Activated effector memory CD4-positive, alpha-beta T cell treated with Interleukin-2 at 50 U/mL for 16 hours (primary cell): ENCODE data around the gene GNAT3.

ENCODE experiments used
- DNase-seq: peaks from one replicate; pipeline ENCODE4 v3.0.0-alpha.2; 2020

Gene GNAT3

DNA sequence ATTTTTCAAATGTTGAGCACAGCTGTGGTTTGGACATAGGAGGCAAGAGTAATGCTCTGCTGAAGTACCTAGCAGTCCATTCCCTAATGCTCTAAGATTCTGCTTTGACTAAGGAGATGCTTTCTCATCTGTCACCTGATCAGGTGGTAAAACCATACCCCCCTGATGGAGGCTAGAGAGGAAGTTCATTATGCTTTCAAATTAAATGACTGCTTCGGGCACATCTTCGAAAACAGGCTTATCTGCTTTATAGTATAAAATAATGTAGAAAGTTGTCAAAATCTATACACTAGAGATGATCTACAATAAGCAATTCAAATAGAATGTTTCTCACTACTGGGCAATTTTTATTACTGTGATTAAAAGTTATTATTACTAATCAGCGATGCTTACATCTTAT lies at the start of gene GNAT3:
GNAT3 (minus strand) TSS at position 101 of the 400 bp plus-strand sequence. CDS start 138 bp downstream, outside the sequence.
- no peak for DNase-seq

GRCh38 chr7:80558116-80558515 lies 46.3 kb upstream of the GNAT3 start:
- no peak for DNase-seq

GRCh38 chr7:80552031-80552694 lies 40.3 kb upstream of the GNAT3 start:
- DNase-seq, result no peak

DNA sequence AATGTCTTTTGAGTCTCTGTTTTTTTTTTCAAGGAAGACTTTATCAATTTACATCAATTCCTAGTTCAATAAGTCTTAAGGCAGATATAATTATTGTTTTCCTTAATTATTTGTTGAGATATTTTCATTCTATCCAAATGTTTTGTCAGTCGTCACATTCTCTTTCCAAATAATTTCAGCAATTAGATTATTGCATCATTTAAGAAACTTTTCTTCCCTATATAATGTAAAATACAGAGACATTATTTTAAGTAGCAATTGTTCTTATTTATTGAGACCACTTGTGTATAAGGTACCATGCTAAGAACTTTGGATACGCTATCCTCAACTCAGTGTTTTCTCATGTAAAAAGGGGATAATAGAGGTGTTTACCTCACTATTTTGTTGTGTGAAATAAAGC lies 38.1 kb upstream of the GNAT3 start:
- DNase-seq, result no peak

GRCh38 chr7:80548840-80549530 lies 37.1 kb upstream of the GNAT3 start:
- no peak for DNase-seq

GRCh38 chr7:80542398-80542797 lies 30.5 kb upstream of the GNAT3 start:
- no peak for DNase-seq

GRCh38 chr7:80540836-80541235 lies 29.0 kb upstream of the GNAT3 start:
- DNase-seq, result no peak

GRCh38 chr7:80537091-80537490 lies 25.2 kb upstream of the GNAT3 start:
- DNase-seq, result no peak

DNA sequence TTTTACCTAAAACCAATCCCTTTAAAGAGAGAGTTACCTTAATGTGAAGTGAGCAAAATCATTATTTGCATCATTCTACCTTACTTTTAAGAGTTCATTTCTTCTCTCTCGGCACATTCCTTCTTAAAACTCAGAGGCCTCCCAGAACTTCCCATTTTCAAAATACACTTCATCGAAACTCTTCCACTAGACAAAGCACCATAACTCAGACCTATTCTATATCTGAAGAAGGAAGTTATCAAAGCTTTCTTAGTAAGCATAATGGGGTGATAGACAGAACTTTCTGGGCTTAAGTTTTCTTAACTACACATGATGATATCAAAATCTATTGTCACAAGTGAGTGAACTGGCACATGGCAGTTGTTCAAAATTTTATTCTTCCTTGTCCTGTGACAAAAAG lies 24.6 kb upstream of the GNAT3 start:
- DNase-seq, result no peak

GRCh38 chr7:80533287-80533686 lies 21.4 kb upstream of the GNAT3 start:
- no peak for DNase-seq

DNA sequence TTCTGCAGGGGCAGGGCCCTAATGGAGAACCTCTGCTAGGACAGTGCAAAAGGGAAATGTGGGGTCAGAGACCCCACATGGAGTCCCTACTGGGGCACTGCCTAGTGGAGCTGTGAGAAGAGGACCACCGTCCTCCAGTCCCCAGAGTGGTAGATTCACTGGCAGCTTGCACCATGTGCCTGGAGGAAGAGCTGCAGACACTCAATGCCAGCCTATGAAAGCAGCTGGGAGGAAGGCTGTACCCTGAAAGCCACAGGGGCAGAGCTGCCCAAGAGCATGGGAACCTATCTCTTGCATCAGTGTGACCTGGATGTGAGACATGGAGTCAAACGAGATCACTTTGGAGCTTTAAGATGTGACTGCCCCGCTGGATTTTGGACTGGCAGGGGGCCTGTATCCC lies 20.3 kb upstream of the GNAT3 start:
- no peak for DNase-seq

DNA sequence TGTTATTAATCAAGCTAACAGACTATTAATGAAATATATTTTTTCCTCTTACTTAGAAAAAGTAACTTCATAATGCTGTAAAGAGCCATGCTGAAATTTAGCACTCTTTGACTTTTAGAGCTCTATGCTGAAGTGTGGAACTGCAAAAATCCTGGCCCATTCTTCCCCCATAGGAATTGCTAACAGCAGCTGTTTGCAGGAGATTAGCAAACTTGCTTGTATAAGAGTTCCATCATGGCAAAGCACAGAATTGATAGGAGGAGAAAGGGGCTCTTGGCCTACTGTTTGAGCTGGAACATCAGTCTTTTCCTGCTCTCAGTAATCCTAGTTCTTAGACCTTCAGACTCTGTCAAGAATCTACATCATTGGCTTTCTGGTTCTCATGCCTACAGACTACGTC lies 18.3 kb upstream of the GNAT3 start:
- DNase-seq, result no peak

DNA sequence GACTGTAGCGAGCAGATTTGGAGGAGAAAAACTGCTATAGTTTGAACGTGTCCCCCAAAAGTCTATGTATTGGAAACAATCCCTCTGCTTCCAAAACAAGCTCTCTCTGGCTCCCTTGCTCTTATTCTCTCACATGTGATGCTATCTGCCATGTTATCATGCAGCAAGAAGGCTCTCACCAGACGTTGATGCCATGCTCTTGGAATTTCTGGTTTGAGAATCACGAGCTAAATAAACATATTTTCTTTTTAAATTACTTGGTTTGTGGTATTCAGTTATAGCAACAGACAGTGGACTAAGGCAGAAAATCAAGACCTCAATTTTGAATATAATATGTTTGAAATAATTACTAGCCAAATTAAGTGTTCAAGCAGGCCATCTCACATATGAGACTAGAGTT lies 17.5 kb upstream of the GNAT3 start:
- DNase-seq, result no peak

GRCh38 chr7:80528689-80529088 lies 16.8 kb upstream of the GNAT3 start:
- DNase-seq, result no peak

- no peak for DNase-seq
These were observed 14.6 kb upstream of the GNAT3 start for GRCh38 chr7:80526472-80526871.

DNA sequence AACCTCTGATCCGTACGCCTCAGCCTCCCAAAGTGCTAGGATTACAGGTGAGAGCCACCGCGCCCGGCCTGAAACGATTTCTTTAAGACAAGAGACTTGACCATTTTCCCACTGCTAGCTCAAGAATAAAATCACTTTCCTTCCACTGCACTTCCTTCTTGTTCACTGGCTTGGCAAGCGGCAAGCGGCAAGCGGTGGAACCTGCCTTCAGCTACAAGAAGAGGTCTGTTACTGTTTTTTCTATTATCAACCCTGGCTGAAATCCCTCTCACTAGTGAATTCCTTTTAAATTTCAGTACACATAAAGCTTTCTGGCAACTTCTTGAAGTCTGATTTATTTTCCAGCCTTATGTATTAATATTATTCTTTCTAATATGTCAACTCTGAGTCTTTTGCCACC lies 12.8 kb upstream of the GNAT3 start:
- no peak for DNase-seq

DNA sequence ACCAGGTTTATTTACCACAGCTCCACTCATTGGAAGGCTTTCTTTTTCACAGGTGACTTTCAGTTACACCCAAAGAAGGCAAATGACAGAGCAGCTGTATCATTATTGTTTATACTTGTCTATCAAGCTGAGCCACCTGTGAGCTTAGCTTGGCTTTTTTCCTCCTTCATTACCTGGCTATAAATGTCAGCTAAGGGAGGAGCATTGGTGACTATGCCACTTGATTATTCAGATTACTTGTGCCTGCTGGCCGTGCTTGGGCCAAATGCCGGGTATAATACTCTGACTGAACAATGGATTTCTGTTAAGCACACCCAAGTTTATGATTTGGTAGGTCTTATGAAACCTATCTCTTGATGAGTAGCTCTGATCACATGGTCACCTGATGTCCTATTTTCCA lies 9.9 kb upstream of the GNAT3 start:
- no peak for DNase-seq

DNA sequence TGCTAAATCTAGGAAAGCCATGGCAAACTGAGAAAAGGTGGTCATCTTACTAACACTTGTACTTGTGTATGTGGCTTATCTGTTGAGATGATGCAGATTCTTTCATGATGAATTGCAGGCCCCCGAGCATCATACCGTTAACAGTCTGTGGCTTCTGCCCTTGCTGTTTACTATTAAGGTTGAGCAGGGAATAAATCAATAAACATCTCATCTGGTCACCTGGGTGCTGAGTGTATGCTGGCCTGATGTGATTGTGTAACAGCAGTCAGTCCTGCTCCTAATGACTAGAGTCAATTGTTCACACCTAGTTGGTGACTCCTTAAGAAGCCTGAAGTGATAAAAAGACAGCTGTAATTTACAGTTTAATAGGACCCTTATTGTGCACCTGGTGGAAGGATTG lies 8.3 kb upstream of the GNAT3 start:
- no peak for DNase-seq

DNA sequence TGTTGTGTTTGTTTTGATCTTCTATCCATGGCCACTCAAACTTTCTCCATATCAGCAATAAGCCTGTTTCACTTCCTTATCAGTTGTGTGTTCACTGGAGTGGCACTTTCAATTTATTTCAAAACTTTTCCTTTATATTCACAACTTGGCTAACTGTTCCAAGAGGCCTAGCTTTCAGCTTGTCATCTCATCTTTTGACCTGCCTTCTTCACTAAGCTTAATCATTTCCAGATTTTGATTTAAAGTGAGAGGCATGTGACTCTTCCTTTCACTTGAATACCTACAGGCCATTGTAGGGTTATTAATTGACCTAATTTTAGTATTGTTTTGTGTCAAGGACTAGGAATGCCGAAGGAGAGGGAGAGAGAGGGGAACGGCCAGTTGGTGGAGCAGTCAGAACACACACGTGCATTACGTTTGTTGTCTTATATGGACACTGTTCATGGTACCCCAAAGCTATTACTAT lies 5.5 kb upstream of the GNAT3 start:
- no peak for DNase-seq

- no peak for DNase-seq
These were observed 3.4 kb upstream of the GNAT3 start for GRCh38 chr7:80515298-80515697.

GRCh38 chr7:80510021-80510420 lies 1.8 kb downstream of the GNAT3 start:
- DNase-seq, result no peak

DNA sequence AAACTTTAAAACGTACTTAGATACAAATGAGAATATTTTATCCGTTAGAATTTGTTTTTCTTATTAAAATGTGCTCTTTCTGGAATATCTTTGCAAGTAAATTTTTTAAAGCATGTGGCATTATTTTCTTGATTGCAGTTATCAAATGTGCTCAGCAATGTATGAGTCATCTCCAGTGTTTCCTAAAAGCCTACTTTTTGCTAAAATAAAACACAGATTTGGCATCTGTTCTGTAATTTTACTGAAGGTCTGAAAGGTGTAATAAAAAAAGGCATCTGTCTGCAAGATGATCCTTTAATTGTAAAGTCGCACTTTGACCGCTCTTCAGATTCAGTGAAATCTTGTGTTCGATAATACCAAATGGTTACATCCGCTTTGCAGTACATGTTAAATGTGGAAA lies 3.4 kb downstream of the GNAT3 start:
- DNase-seq, result no peak

- DNase-seq, result no peak
These were observed 5.9 kb downstream of the GNAT3 start for GRCh38 chr7:80505900-80506500.

DNA sequence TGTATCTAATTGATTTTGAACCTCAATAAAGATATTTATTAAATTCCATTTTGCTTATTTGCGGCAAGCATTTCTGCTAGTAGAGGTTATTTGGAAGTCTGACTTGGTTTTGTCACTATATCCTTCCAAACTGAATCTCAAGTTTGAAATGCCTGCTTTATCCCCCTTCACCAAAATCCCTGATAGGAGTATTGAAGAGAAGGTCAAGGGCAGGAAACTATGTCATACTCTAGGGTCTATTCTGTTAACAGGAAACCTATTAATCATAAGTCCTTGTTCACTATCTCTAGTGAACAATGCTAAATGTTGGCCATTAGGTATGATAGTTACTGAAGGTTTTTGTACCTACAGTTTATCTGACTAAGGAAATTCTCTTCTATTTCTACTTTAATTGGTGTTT lies 11.5 kb downstream of the GNAT3 start:
- DNase-seq, result no peak
